Activated naive CD4-positive, alpha-beta T cell treated with Interleukin-2 at 50 U/mL for 16 hours (primary cell): ENCODE results near the gene SUGCT.

Experiments
- DNase-seq: peaks from one replicate; pipeline ENCODE4 v3.0.0-alpha.2; 2020

The SUGCT gene

GRCh38 chr7:40541336-40541735 is 406.5 kb downstream of the SUGCT start:
- no peak for DNase-seq

DNA sequence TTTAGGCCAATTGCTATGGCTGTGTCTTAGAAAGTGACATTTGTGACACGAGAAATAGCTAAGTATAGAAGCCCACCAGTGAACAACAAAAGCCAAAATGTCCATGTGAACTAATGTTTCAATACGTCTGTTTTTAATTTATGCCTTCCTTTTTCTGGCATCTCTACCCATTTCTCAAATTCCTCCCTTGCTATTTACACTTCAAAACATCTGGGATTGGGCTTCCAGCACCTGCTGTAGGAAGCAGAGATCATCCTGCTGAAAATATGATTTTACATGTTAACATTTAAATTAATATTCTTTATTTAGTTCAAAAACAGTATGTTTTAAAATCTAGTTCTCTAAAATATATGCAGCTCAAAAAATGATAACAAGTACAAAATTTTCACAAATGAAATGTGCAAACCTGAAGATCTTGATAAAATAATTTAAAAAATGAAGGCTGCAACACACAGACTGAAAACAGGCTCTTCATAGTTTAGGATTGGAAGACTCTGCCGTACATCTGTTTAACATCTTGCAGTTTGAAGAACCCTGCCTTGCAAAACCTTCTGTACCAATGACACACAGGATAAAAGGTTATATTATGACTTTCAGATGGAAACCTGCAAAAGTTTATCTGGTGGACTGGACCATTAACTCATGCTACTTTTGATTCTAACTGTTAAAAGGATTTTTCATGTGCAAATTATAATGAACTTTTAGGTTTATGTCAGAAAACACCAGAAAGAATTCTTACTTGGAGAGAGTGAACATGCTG is 408.4 kb downstream of the SUGCT start:
- DNase-seq, result no peak

DNA sequence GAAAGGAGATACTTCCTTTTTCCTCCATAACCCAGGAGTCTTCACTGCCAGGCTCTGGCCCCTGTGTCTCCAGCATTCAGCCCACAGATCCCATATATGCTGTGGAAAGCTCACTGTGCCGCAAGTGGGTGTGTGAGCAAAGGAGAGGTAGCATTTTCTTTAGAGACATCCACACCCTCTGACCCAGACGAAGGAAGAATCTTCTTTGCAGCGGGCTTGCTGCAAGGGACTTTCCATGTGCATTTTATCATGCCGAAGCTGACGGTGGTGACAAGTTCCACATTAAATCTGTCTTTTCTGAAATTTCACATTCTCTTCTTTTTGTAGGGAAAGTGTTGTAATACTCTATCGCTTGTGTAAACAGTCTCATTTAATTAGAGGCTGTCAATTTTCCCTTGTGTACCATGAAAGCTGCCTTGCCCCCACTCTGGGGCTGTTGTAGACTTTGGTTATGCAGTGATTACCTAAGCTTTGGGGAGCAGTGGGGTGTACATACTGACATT is 409.5 kb downstream of the SUGCT start:
- no peak for DNase-seq

GRCh38 chr7:40544871-40545303 is 410.1 kb downstream of the SUGCT start:
- no peak for DNase-seq

DNA sequence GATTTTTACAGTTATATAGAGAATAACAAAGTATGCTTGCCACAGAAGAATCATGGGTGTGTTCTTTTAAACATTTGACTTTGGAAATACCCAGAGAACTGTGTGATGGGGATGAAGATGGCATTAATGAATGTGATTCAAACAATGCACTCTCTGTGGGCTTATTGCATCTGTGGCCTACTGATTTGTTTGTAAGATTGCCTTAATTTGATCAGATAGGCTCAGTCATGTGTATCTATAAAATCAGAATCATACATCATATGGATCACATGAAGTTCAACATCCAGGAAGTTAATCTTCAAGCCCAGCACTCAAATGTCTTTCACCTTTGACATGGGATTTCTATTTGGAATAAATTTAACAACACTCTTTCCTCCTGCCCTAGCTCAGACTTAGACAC is 410.9 kb downstream of the SUGCT start:
- no peak for DNase-seq

- no peak for DNase-seq
Measured at GRCh38 chr7:40546616-40547501, 412.1 kb downstream of the SUGCT start.

DNA sequence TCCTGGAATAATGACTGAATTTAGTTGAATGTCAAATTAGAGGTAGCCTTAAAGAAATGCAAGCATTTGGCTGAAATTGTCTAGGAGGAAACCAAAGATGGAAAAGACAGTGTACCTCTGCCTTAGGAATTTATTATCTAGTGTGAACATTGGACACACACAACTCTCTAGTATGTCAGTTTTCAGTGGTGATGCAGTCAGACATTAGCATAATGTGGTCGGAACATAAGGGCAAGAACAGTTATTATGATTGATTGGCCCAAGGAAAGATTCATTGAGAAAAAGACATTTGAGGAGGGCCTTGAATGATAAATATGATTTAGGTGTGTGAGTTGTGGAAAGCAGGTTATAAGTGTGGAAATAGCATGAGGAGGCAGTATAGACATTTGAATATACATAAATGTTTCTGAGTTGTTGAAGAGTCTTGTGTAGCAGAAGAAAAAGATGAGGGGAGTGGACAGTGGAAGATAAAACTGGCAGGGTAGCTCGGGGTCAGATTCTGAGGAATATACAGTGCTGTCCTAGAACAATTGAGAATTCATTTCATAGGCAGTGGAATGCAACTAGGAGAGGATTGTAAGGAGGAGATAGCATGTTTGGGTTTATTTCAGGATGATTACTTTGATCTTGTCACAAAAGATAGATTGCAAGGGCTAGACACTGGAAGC is 414.7 kb downstream of the SUGCT start:
- DNase-seq, result no peak

GRCh38 chr7:40551685-40552576 is 417.1 kb downstream of the SUGCT start:
- no peak for DNase-seq

- DNase-seq, result no peak
Measured at GRCh38 chr7:40560672-40561071, 425.9 kb downstream of the SUGCT start.

GRCh38 chr7:40566879-40567278 is 432.1 kb downstream of the SUGCT start:
- no peak for DNase-seq

- DNase-seq, result no peak
Measured at GRCh38 chr7:40569326-40569725, 434.5 kb downstream of the SUGCT start.

- no peak for DNase-seq
Measured at GRCh38 chr7:40570223-40570622, 435.4 kb downstream of the SUGCT start.

DNA sequence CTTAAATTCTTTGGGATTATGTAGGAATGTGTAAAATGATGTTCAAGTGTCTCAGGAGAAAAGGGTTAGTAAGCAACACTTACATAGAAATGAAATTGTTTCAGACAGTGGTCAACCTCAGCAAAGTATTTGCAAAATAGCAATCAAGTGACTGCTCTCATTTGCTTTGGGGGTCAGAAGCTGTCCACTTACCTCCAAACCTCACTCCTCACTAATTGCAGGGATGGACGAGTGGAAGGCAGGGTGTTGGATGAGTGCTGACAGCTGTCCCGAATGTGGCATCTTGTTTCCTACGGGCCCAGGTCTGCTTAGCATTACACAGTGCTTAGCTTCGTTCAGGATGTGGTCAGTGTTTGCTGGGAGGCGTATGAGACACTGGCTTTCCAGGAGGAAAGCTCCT is 437.0 kb downstream of the SUGCT start:
- DNase-seq, result no peak

GRCh38 chr7:40572810-40573465 is 438.1 kb downstream of the SUGCT start:
- no peak for DNase-seq

GRCh38 chr7:40579401-40579800 is 444.6 kb downstream of the SUGCT start:
- no peak for DNase-seq

- no peak for DNase-seq
Measured at GRCh38 chr7:40580776-40581175, 446.0 kb downstream of the SUGCT start.

DNA sequence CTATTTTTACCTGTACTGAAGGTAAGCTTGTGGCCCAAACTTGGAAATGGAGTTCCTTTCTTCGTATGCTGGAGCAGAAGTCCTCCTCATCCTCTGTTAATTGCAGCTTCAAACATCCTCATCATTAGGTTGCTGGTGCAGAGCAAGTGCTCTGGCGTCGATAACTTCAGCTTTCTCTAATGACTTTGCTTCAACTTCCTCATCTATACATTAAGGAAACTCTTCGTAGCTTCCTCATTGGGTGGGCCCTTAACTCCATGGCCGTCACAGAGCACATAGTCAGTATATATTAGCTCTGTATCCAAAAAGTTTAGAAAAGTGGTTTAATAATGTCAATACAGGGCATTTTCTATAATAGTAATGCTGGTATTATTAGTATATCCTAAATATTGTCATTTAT is 447.7 kb downstream of the SUGCT start:
- no peak for DNase-seq

- DNase-seq, result no peak
Measured at GRCh38 chr7:40583667-40584444, 449.1 kb downstream of the SUGCT start.

- DNase-seq, result no peak
Measured at GRCh38 chr7:40584667-40585433, 450.0 kb downstream of the SUGCT start.

DNA sequence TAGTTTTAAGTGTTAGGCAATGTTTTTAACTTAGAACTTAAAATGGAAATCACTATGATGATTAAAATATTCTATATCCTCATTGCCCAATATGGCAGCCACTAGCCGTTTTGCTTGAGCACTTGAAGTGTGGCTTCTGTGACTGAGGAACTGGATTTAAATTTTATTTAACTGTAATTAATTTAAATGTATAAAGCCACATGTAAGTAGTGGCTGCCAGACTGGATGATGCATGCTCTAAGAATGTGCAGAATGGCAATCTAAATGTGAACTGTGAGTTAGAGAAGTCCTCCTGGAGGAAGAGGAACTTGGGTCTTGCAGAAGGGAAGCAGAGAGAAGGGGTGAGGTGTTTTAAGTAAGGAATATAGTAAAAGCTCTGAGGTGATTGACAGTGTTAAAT is 451.4 kb downstream of the SUGCT start:
- no peak for DNase-seq
